CD4-positive, alpha-beta T cell (primary cell): ENCODE results near the gene TXLNA. TPM values are rescaled to one million over a fixed set of nuclear protein-coding genes. Genes with fewer than 3 reads are reported as not detected.
"Not testable (repeated sequence)": the region's sequence is repeated elsewhere in the genome, so short reads cannot be mapped to it uniquely, and the experiment has no call there.

Source experiments
- ATAC-seq: fragments of 200-7000 bp; cut with Tn5 transposase; one replicate; pipeline ENCODE4 v1.10.0; 2022; ENCODE audit warnings: mild to moderate bottlenecking; ENCODE audit not compliant: poor library complexity
- CTCF ChIA-PET: fragments of 350-600 bp; sonication (Branson Sonifier 250); formaldehyde crosslinking; loops from one replicate; lab custom pipeline; 2021; ENCODE audit warnings: antibody characterized with exemption, inconsistent platforms; lab: Charles Lee
- POLR2A ChIA-PET: fragments of 350-600 bp; sonication (Branson Sonifier 250); formaldehyde crosslinking; loops from one replicate; lab custom pipeline; 2021; ENCODE audit warnings: antibody characterized with exemption, inconsistent platforms; lab: Charles Lee
- DNase-seq, 14 experiments: peaks; one replicate each; pipeline ENCODE4 v3.0.0-alpha.2; 2013 to 2020; ENCODE audit warnings: mixed read lengths in 2 of 14
- H3K27ac ChIP-seq, 2 donors: one replicate each; pipeline versions ENCODE4 v1.5.1 to v1.7.0; 2013; ENCODE audit warnings: low read length in 2 of 2, low read depth in 1 of 2, mild to moderate bottlenecking in 1 of 2
- H3K27me3 ChIP-seq, 2 experiments: 1 replicate in 1 of 2; 2 replicates in 1 of 2; pipeline versions ENCODE4 v1.6.1 to v1.7.0; 2013; ENCODE audit warnings: low read length in 2 of 2, control low read depth in 1 of 2, mild to moderate bottlenecking in 1 of 2, moderate library complexity in 1 of 2; ENCODE audit not compliant: insufficient read depth in 2 of 2, control insufficient read depth in 1 of 2
- H3K36me3 ChIP-seq: one replicate; pipeline ENCODE4 v1.6.1; 2013; ENCODE audit warnings: low read length, control low read depth; ENCODE audit not compliant: insufficient read depth
- H3K4me1 ChIP-seq: one replicate; pipeline ENCODE4 v1.6.1; 2013; ENCODE audit warnings: low read length, control low read depth; ENCODE audit not compliant: insufficient read depth
- H3K4me3 ChIP-seq: one replicate; pipeline ENCODE4 v1.5.1; 2013; ENCODE audit warnings: mild to moderate bottlenecking, low read length, moderate library complexity
- H3K9me3 ChIP-seq, 2 experiments: 1 replicate in 1 of 2; 2 replicates in 1 of 2; pipeline versions ENCODE4 v1.6.1 to v1.7.0; 2013; ENCODE audit warnings: low read length in 2 of 2, mild to moderate bottlenecking in 2 of 2, control low read depth in 1 of 2, moderate library complexity in 1 of 2; ENCODE audit not compliant: control insufficient read depth in 1 of 2, insufficient read depth in 1 of 2
- H3K27ac Mint-ChIP-seq: one replicate; pipeline ENCODE4 v1.8.0; 2020; ENCODE audit warnings: mixed read lengths
- H3K27me3 Mint-ChIP-seq: one replicate; pipeline ENCODE4 v1.8.0; 2021; ENCODE audit warnings: mixed read lengths
- H3K36me3 Mint-ChIP-seq: one replicate; pipeline ENCODE4 v1.8.0; 2021; ENCODE audit warnings: low read depth, mixed read lengths
- H3K4me1 Mint-ChIP-seq: one replicate; pipeline ENCODE4 v1.8.0; 2021; ENCODE audit warnings: low read depth, mixed read lengths
- H3K4me3 Mint-ChIP-seq: one replicate; pipeline ENCODE4 v1.8.0; 2020; ENCODE audit warnings: mild to moderate bottlenecking, mixed read lengths
- H3K9me3 Mint-ChIP-seq: one replicate; pipeline ENCODE4 v1.8.0; 2020; ENCODE audit warnings: mixed read lengths
- CTCF ChIP-seq: fragments of 200-600 bp; IDR thresholded peaks from one replicate; pipeline ENCODE4 v1.8.0; 2022; ENCODE audit warnings: antibody characterized with exemption, mild to moderate bottlenecking
- intact Hi-C, 2 experiments: fragments of 100-400 bp; cut with DNase I in 1 of 2; cut with micrococcal nuclease in 1 of 2; formaldehyde crosslinking; loops; one replicate each; pipeline versions ENCODE4 v1.15.1 to v1.9.0; 2023 to 2025; cut with DNase I, micrococcal nuclease
- total RNA-seq, 174 experiments: library from RNA in 2 of 174; stranded (reverse) in 2 of 174; gene quantifications; one replicate each; pipeline ENCODE4 v1.2.3 and lab custom pipeline; 2021 to 2026

The TXLNA gene
- total RNA-seq, 2 experiments from 2014 or later = 6.3 to 6.4 TPM

- Mint-ChIP-seq H3K27me3 (no peaks in the 10 kb centered on the region), H3K36me3 (peaks cover 92% of the 10 kb centered on the region), H3K4me3 (no peak overlapping the region), H3K9me3 (no peaks in the 10 kb centered on the region), H3K27ac (no peak overlapping the region), H3K4me1 (peaks cover 4% of the 10 kb centered on the region)
- Histone ChIP-seq H3K27me3 (no peaks in the 10 kb centered on the region), H3K36me3 (peaks cover 87% of the 10 kb centered on the region), H3K9me3 (no peaks in the 10 kb centered on the region), H3K27ac (no peak overlapping the region), H3K4me3 (no peak overlapping the region), H3K4me1 (no peaks in the 10 kb centered on the region)
- TF ChIP-seq CTCF = no peak
- ChIA-PET POLR2A (interaction anchor here (0.7 kb wide), 1 partner anchor 37 kb away, joined by 3 read pairs; no protein-coding TSS in a partner anchor), CTCF (no interaction called here)
- DNase-seq = no peak
- no peak for ATAC-seq
- intact Hi-C loops = no loop called here
These were observed 20.3 kb upstream of the TXLNA start for GRCh38 chr1:32159189-32159588.

- TF ChIP-seq CTCF = no peak
- intact Hi-C loops = loop anchor here in 1 of 2 experiments (5.0 kb wide), 1 partner anchor 126 kb away; no protein-coding TSS in a partner anchor
- H3K27me3 Mint-ChIP-seq = no peaks in the 10 kb centered on the region
- ChIA-PET CTCF (interaction anchor here (1.4 kb wide), 1 partner anchor 18 kb away, joined by 3 read pairs; no protein-coding TSS in a partner anchor), POLR2A (no interaction called here)
- ATAC-seq (no peak), DNase-seq (no peak)
- Histone ChIP-seq H3K9me3 (no peaks in the 10 kb centered on the region), H3K4me1 (no peaks in the 10 kb centered on the region), H3K27me3 (no peaks in the 10 kb centered on the region), H3K4me3 (no peak overlapping the region), H3K36me3 (peaks cover 86% of the 10 kb centered on the region), H3K27ac (no peak overlapping the region)
- no peaks in the 10 kb centered on the region for H3K4me1 Mint-ChIP-seq
- peaks cover 82% of the 10 kb centered on the region for H3K36me3 Mint-ChIP-seq
- H3K4me3 Mint-ChIP-seq = no peak overlapping the region
- H3K9me3 Mint-ChIP-seq = no peaks in the 10 kb centered on the region
- no peak overlapping the region for H3K27ac Mint-ChIP-seq
These were observed 16.1 kb upstream of the TXLNA start for GRCh38 chr1:32163405-32163804.

- H3K4me3 Mint-ChIP-seq, DNase-seq, H3K4me1 ChIP-seq, intact Hi-C loops, H3K27ac ChIP-seq, H3K27me3 ChIP-seq, ATAC-seq, H3K4me3 ChIP-seq, POLR2A ChIA-PET, H3K9me3 ChIP-seq, H3K9me3 Mint-ChIP-seq, H3K27ac Mint-ChIP-seq, H3K27me3 Mint-ChIP-seq, H3K4me1 Mint-ChIP-seq, CTCF ChIA-PET: not testable (repeated sequence)
- H3K36me3 Mint-ChIP-seq = peaks cover 77% of the 10 kb centered on the region
- H3K36me3 ChIP-seq = peaks cover 84% of the 10 kb centered on the region
These were observed 13.8 kb upstream of the TXLNA start for GRCh38 chr1:32165633-32166032.

- DNase-seq = no peak
- Histone ChIP-seq H3K27ac (no peak overlapping the region), H3K4me1 (peaks cover 3% of the 10 kb centered on the region), H3K9me3 (no peaks in the 10 kb centered on the region), H3K36me3 (peaks cover 64% of the 10 kb centered on the region), H3K27me3 (no peaks in the 10 kb centered on the region), H3K4me3 (no peak overlapping the region)
- intact Hi-C loops = no loop called here
- Mint-ChIP-seq H3K36me3 (peaks cover 81% of the 10 kb centered on the region), H3K9me3 (no peaks in the 10 kb centered on the region), H3K27me3 (no peaks in the 10 kb centered on the region), H3K4me1 (peaks cover 19% of the 10 kb centered on the region), H3K27ac (no peak overlapping the region), H3K4me3 (no peak overlapping the region)
- POLR2A ChIA-PET = interaction anchor here (0.9 kb wide), 1 partner anchor 74 kb away, joined by 3 read pairs; no protein-coding TSS in a partner anchor
- CTCF ChIA-PET = interaction anchor here (0.6 kb wide), 1 partner anchor 189 kb away, joined by 4 read pairs; no protein-coding TSS in a partner anchor
- TF ChIP-seq CTCF = no peak
- ATAC-seq = no peak
These were observed 8.5 kb upstream of the TXLNA start for GRCh38 chr1:32170991-32171390.
